Renal cortex interstitium (tissue), 15 donors: ENCODE data around the gene RUVBL1. TPM values are rescaled to one million over a fixed set of nuclear protein-coding genes. Genes with fewer than 3 reads are reported as not detected.
A peak's percentile ranks its signal among the peaks of the same experiment; 100 is the strongest.
"Not testable (repeated sequence)": the region's sequence is repeated elsewhere in the genome, so short reads cannot be mapped to it uniquely, and the experiment has no call there.

Experiments
- DNase-seq, 11 donors: peaks; one replicate each; pipeline ENCODE4 v3.0.0-alpha.2; 2013; ENCODE audit warnings: low read depth in 9 of 11, low spot score in 4 of 11; ENCODE audit errors: extremely low read depth in 1 of 11
- long read RNA-seq, 16 experiments: transcript quantifications; one replicate each; lab custom pipeline, GENCODE V29; 2026
- polyA plus RNA-seq, 3 donors: library from polyadenylated mRNA; unstranded; fragments of 120-200 nt; gene quantifications; one replicate each; pipeline ENCODE4 v1.2.1, GENCODE V29; 2013; ENCODE audit not compliant: insufficient read length in 3 of 3

The RUVBL1 gene
- 10 to 100 TPM; 64.9 to 72.3 (median 70.9) TPM for polyA plus RNA-seq
- long read RNA-seq, donor 1, full-length matches to known transcripts = 8 of 18 reads
- long read RNA-seq, donor 1, partial matches to known transcripts = 10 of 18 reads
- long read RNA-seq, donor 1, other reads (novel, unspliced or antisense) = 0 of 18 reads
- long read RNA-seq, donor 2, full-length matches to known transcripts = 25 of 45 reads
- long read RNA-seq, donor 2, partial matches to known transcripts = 20 of 45 reads
- long read RNA-seq, donor 2, other reads (novel, unspliced or antisense) = 0 of 45 reads
- long read RNA-seq, donor 3, full-length matches to known transcripts = 27 of 66 reads
- long read RNA-seq, donor 3, partial matches to known transcripts = 39 of 66 reads
- long read RNA-seq, donor 3, other reads (novel, unspliced or antisense) = 0 of 66 reads
- long read RNA-seq, donor 4, full-length matches to known transcripts = 34 of 53 reads
- long read RNA-seq, donor 4, partial matches to known transcripts = 19 of 53 reads
- long read RNA-seq, donor 4, other reads (novel, unspliced or antisense) = 0 of 53 reads
- long read RNA-seq, donor 5 = 0 reads
- long read RNA-seq, donor 6, full-length matches to known transcripts = 10 of 23 reads
- long read RNA-seq, donor 6, partial matches to known transcripts = 13 of 23 reads
- long read RNA-seq, donor 6, other reads (novel, unspliced or antisense) = 0 of 23 reads
- long read RNA-seq, donor 7, full-length matches to known transcripts = 20 of 86 reads
- long read RNA-seq, donor 7, partial matches to known transcripts = 59 of 86 reads
- long read RNA-seq, donor 7, other reads (novel, unspliced or antisense) = 7 of 86 reads
- long read RNA-seq, donor 8, full-length matches to known transcripts = 40 of 75 reads
- long read RNA-seq, donor 8, partial matches to known transcripts = 35 of 75 reads
- long read RNA-seq, donor 8, other reads (novel, unspliced or antisense) = 0 of 75 reads
- long read RNA-seq, donor 9, full-length matches to known transcripts = 21 of 34 reads
- long read RNA-seq, donor 9, partial matches to known transcripts = 13 of 34 reads
- long read RNA-seq, donor 9, other reads (novel, unspliced or antisense) = 0 of 34 reads
- long read RNA-seq, donor 10, full-length matches to known transcripts = 20 of 46 reads
- long read RNA-seq, donor 10, partial matches to known transcripts = 26 of 46 reads
- long read RNA-seq, donor 10, other reads (novel, unspliced or antisense) = 0 of 46 reads
- long read RNA-seq, donor 11, full-length matches to known transcripts = 21 of 27 reads
- long read RNA-seq, donor 11, partial matches to known transcripts = 6 of 27 reads
- long read RNA-seq, donor 11, other reads (novel, unspliced or antisense) = 0 of 27 reads
- long read RNA-seq, donor 12, full-length matches to known transcripts = 16 of 22 reads
- long read RNA-seq, donor 12, partial matches to known transcripts = 6 of 22 reads
- long read RNA-seq, donor 12, other reads (novel, unspliced or antisense) = 0 of 22 reads
- long read RNA-seq, donor 13, full-length matches to known transcripts = 29 of 53 reads
- long read RNA-seq, donor 13, partial matches to known transcripts = 24 of 53 reads
- long read RNA-seq, donor 13, other reads (novel, unspliced or antisense) = 0 of 53 reads
- long read RNA-seq, donor 14, full-length matches to known transcripts = 15 of 20 reads
- long read RNA-seq, donor 14, partial matches to known transcripts = 5 of 20 reads
- long read RNA-seq, donor 14, other reads (novel, unspliced or antisense) = 0 of 20 reads
- long read RNA-seq, donor 15, full-length matches to known transcripts = 7 of 19 reads
- long read RNA-seq, donor 15, partial matches to known transcripts = 12 of 19 reads
- long read RNA-seq, donor 15, other reads (novel, unspliced or antisense) = 0 of 19 reads
- long read RNA-seq, donor 16, full-length matches to known transcripts = 55 of 327 reads
- long read RNA-seq, donor 16, partial matches to known transcripts = 262 of 327 reads
- long read RNA-seq, donor 16, other reads (novel, unspliced or antisense) = 10 of 327 reads

GRCh38 chr3:128123538-128124368 is at the start of gene RUVBL1:
Gene RUVBL1, minus strand, starts transcription at chr3:128123812. Its CDS starts 88 bp downstream, at chr3:128123724.
- DNase-seq = peak; percentile 86 to 97 (median 95)

GRCh38 chr3:128173200-128173599 is 49.6 kb upstream of the RUVBL1 start:
- no peak for DNase-seq

- peak in 10 of 11 donors; percentile 59 to 83 (median 73) for DNase-seq
Observed at GRCh38 chr3:128170866-128171516, 47.4 kb upstream of the RUVBL1 start.

DNA sequence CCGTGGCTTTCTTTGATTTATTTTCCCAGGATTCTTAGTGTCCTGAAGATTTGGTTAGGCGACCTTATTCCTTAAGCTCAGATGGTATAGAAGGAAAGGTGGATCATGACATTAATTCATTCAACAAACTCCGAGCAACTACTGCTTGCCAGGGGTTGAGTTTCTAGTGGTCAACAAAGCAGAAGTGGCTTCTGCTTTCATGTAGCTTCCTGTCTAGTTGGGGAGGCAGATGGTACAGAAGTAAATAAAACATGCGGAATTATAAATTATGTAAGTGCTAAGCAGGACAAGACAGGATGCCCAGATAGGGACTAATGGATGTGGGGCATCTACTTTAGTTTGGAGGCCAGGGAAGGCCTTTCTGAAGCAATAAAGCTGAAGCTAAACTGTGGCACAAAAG is 45.2 kb upstream of the RUVBL1 start:
- DNase-seq = no peak

- no peak for DNase-seq
Observed at GRCh38 chr3:128167973-128168674, 44.5 kb upstream of the RUVBL1 start.

- DNase-seq = no peak
Observed at GRCh38 chr3:128167646-128167972, 44.0 kb upstream of the RUVBL1 start.

DNA sequence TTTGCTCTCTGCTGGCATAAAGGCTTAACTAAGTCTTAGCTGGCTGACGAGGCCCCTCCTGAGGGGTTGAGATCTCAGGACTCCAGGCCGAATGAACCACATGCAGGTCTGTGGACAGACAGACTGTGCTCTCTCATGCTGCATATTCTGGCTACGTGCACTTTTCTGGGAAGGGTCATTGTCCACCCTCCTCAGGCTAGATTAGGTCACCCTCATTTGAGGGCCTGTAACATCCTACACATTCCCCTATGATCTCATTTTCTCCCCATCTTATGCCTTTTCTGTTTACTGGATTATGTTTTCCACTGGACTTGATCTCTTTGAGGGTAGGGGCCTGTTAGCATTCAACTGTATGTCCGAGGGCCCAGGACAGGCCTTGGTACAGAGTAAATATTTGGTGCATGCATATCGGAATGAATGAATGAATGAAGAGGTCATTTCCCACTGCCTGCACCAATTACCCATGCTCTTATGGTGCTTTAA is 43.4 kb upstream of the RUVBL1 start:
- no peak for DNase-seq

DNA sequence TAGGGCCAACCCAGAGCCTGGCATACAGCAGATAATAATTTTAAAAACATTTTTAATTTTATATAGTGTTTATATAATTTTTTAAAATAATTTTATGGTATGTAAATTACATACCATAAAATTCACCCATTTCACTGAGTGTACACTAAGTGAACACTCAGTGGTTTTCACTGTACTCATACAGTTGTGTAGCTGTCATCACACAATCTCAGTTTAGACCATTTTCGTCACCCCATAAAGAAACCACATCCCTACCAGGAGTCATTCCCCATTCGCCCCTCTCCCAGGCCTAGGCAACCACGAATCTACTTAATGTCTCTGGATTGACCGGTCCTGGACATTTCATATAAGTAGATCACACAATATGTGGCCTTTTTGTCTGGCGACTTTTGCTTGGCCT is 39.8 kb upstream of the RUVBL1 start:
- no peak for DNase-seq

- no peak for DNase-seq
Observed at GRCh38 chr3:128160661-128161060, 37.0 kb upstream of the RUVBL1 start.

- no peak for DNase-seq
Observed at GRCh38 chr3:128155616-128156360, 32.2 kb upstream of the RUVBL1 start.

GRCh38 chr3:128154354-128154753 is 30.7 kb upstream of the RUVBL1 start:
- not testable (repeated sequence) for DNase-seq

DNA sequence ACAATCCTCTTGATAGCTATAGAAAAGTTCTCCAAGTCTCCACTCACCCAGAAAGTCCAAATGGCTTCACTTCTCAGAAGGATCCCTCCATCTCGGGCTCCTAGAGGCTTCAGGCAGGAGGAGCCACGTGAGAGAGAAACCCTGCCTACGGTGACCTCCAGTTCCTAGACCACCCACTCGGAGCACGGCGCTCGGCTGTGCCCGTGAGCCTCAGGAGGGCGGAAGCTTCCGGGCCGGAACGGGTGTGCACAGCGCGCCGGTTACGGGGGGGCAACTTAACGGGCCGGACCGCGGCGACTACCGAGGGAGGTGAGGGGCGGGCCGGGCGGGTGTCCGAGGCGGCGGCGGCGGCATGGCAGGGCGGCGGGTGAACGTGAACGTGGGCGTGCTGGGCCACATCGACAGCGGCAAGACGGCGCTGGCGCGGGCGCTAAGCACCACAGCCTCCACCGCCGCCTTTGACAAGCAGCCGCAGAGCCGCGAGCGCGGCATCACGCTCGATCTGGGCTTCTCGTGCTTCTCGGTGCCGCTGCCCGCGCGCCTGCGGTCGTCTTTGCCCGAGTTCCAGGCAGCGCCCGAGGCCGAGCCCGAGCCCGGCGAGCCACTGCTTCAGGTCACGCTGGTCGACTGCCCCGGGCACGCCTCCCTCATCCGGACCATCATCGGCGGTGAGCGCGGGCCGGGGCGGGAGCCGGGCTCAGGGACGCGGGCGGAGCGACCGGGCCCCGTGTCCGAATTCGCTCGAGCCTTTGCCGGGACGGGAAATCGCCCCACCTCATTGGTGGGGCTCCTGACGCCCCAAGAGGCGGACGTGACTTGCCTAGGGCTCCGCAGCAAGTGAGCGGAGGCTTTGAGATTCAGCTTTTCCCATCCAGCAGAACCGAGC is 29.8 kb upstream of the RUVBL1 start, which contains the start of gene EEFSEC:
EEFSEC (plus strand) TSS at position 326 of the 886 bp plus-strand sequence; CDS start at position 353, 27 bp downstream.
- peak in 9 of 11 donors; percentile 50 to 67 (median 57) for DNase-seq

DNA sequence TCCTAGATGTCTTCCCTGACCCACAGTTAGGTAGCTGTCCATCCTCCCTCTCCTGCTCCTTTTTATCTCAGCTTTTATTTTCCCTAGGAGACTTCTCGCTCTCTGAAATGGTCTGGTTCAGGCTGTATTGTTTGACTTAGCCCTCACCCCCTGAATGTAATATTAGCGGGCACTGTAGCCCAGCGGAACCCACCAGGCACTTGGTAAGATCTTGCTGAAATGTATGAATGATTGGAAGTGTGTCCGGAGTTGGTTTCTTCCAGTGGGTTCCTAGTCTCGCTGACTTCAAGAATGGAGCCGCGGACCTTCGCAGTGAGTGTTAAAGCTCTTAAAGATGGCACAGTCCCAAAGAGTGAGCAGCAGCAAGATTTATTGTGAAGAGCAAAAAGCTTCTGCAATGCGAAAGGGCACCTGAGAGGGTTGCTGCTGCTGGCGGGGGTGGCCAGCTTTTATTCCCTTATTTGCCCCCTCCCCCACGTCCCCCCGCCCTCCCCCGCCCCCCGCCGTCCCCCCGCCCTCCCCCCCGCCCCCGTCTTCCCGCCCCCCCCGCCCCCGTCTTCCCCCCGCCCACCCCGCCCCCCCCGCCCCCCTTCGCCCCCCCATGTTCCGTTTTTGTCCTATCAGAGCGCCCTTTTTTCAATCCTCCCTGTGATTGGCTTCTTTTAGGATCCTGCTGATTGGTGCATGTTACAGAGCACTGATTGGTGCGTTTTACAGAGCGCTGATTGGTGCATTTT is 29.0 kb upstream of the RUVBL1 start:
- no peak for DNase-seq
